Measurements from ENCODE around the gene CFLAR.
"Not testable (repeated sequence)": the region's sequence is repeated elsewhere in the genome, so short reads cannot be mapped to it uniquely, and the experiment has no call there.

Gene CFLAR

GRCh38 chr2:201149821-201150165 lies 33.8 kb downstream of the CFLAR start:
- not testable (repeated sequence) for DNase-seq

- DNase-seq = no peak
Observed at GRCh38 chr2:201150454-201151020, 34.6 kb downstream of the CFLAR start.

GRCh38 chr2:201151127-201151981 lies 35.4 kb downstream of the CFLAR start:
- DNase-seq = no peak

- no peak for DNase-seq
Observed at GRCh38 chr2:201152517-201152916, 36.6 kb downstream of the CFLAR start.

DNA sequence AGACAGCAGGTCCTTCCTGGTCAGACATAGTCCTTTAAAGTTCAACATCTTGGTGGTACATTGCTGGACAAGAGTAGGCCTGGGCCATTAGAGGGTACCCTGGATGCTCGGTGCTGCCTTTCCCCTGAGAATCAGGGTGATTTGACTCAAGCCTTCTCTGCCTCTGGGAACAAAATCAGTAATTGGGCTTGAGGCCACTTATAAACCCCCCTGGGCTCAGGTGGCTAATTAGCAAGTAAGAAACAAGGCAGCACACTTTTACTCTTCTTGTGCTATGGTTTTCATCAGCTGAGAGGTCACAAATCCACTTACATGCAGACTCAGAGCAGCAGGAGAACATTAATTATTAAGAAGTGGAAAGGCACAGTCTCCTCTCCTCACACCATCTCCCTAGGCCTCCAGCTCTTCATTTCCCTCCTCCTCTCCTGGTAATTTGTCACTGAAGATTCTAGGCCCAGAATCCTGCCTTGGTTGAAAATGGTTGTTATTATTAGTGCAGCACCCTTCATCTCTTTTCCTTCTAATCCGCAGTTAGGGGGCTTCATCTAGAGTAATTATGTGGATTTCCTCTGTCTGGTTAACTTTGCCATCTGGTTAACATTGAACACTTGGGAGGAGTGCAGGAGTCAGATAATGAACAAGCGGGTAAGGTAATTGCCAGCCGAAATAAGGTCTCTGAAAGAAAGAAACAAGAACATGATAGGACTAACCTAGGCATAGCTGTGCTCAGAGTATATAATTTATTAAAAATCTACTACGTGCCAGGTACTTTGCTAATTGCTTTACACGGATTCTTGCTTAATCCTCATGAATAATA lies 37.2 kb downstream of the CFLAR start:
- no peak for DNase-seq

DNA sequence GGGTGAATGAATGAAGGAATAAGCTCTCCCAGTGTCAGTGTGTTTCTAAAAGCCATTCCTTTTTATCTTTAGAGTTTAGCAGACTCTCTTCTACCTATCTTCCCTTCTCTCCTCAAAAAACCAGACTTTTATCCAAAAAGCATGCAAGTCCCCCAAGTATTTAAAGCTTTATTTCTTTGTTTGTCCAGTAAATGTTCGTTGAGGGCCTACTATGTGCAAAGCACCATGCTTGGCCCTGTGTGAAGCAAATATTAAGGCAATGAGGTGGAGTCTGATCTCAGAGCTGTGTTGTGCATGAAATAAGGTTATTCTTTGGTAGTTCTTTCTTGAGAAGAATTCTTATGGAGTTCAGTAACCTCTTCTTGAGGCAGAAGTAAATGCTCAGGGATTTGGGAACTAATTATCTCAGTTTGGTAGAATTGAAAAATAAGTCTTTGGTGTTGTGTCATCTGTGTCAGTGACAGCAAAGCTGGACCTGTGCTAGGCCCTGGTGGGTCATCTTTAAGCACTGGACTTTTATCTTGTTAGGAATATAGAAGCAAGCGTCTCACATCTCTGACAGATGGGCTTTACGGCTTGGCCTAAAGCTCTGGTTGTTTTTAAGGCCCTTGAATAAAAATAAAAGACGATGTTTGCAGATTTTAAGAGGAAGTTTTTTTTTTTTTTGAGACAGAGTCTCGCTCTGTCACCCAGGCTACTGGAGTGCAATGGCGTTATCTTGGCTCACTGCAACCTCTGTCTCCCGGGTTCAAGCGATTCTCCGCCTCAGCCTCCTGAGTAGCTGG lies 38.8 kb downstream of the CFLAR start:
- no peak for DNase-seq

DNA sequence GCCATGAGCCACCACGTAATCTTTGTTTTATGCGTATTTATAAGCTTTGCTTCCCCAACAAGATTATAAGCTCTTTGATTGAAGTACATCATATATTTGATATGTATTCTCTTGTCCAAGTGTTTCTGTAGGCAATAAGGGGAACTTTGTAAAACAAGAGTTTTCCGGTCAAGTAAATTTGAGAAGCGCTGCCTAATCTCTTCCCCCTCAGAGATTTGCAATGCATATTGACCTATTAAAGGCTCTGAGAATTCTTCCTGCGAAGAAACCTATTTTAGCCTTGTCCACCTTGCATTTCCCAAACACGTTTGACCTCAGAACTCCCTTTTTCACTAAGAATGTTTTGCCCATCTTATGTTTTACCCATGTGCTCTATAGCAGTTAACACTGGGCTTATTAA lies 40.1 kb downstream of the CFLAR start:
- no peak for DNase-seq

- DNase-seq = no peak
Observed at GRCh38 chr2:201156640-201157039, 40.7 kb downstream of the CFLAR start.

DNA sequence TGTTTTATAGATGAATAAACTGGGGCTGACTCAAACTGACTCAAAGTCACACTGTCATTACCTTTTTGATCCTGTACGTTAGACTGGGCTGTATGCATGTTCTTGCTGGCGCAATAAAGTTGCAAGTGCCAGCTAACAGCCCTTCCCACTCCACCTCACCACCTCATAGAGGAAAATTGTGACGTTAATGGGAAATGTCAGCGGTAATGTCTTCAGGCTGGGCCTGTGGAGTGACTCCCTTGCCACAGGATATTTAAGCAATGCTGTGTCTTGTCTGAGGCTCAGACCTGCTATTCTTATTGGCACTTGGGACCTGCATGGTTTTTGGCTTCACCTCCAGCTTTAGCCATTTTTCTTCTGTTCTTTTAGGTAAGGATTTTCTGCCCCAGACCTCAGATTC lies 41.7 kb downstream of the CFLAR start:
- no peak for DNase-seq

- no peak for DNase-seq
Observed at GRCh38 chr2:201158111-201158929, 42.4 kb downstream of the CFLAR start.

- no peak for DNase-seq
Observed at GRCh38 chr2:201164166-201164565, 48.2 kb downstream of the CFLAR start.

DNA sequence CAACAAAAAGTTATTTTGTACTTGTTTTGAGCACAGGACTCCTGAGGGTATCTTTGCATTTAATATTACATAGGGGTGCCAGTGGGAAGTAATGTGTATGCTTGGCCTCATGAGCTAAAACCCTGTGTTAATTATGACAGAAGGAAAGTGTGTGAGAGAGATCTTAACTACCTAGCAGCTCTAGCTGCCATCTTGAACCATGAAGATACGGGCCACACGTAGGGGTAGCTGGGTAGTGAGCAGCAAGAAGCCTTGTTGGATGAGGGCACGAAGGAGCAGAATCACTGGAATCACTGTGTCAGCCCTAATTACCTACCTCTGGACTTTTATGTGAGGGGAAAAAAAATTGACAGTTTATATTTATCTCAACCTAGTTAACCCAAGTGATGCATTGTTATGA lies 51.6 kb downstream of the CFLAR start:
- no peak for DNase-seq

DNA sequence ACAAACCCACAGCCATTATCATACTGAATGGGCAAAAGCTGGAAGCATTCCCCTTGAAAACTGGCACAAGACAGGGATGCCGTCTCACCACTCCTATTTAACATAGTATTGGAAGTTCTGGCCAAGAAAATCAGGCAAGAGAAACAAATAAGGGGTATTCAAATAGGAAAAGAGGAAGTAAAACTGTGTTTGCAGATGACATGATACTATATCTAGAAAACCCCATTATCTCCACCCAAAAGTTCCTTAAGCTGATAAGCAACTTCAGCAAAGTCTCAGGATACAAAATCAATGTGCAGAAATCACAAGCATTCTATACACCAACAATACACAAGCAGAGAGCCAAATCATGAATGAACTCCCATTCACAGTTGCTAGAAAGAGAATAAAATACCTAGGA lies 52.5 kb downstream of the CFLAR start:
- not testable (repeated sequence) for DNase-seq

DNA sequence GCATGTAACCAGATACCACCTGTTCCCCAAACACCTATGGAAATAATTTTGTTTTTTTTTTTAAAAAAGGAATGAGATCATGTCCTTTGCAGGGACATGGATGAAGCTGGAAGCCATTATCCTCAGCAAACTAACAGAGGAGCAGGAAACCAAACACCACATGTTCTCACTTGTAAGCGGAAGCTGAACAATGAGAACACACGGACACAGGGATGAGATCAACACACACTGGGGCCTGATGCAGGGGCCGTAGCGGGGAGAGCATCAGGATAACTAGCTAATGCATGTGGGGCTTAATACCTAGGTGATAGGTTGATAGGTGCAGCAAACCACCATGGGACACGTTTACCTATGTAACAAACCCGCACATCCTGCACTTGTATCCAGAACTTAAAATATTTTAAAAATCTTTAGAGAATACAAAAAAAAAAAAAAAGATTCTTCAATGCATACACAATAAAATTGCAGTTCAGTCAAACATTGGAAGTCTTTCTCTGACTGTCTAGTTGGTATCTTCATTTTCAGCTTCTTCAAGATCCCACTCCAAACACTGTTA lies 55.4 kb downstream of the CFLAR start:
- no peak for DNase-seq

GRCh38 chr2:201172279-201172678 lies 56.3 kb downstream of the CFLAR start:
- no peak for DNase-seq

DNA sequence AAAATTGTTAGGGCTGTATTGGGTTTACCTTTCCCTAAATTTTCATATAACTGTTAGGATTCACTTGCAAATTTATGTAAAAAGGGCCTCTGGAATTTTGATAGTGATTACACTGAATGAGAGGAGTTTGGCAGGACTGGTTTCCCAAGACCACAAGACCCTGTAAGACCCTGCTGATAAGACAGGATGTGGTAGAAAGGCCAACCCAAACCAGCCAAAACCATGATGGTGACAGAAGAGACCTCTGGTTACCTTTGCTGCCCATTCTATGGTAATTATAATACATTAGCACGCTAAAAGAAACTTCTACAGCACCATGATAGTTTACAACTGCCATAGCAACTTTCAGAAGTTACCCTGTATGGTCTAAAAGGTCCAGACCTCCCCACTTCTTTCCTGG lies 58.7 kb downstream of the CFLAR start:
- DNase-seq = no peak

GRCh38 chr2:201176081-201176481 lies 60.1 kb downstream of the CFLAR start:
- DNase-seq = no peak

DNA sequence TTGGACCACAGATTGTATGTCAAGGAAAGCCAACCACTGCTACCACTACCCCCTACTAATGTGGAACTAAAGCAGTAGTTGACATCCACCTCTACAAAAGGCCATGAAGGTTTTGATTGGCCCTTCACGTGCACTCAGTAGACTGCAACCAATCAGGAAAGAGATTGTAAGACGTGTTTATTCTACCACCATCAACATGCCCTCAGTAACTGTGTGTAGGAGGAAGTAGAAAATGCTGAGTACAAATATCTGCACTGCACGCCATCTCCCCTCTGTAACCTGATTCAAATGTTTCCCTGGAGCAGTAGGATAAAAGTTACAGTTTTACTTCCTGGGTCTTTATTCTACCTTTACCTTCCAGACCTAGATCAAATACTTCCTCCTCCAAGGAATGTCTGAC lies 64.0 kb downstream of the CFLAR start:
- no peak for DNase-seq

DNA sequence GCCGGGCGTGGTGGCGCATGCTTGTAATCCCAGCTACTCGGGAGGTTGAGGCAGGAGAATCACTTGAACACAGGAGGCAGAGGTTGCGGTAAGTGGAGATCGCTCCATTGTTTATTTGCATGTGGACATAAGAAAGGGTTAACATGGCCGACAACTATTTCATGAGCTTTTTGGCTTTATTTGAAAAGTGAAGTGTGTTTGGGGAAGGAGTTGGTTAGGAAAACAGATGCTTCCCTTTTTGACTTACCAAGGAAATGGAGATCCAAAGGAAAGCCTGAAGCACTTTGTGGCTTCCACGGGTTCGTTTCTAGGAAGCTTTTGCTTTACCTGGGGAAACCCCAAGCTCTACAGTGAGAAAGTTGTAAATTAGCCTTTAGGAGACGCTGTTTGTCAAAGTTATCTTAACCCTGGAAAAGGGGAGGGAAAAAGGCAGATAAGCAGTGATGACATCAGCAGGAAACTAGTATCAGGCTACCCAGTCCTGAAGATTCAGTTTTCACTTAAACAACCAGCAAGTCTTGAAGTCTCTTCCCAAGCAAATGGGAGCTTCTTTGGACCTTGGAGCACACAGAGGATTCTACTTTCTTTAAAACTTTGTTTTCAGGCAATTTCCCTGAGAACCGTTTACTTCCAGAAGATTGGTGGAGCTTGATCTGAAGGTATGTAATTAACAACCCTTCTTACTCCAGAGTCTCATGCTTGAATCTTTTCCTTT lies 66.8 kb downstream of the CFLAR start, which contains the start of gene CASP10:
Gene CASP10, plus strand, starts transcription at position 492 of the 715 bp plus-strand sequence. CDS start 2,637 bp downstream, outside the sequence.
- no peak for DNase-seq

- no peak for DNase-seq
Observed at GRCh38 chr2:201183365-201183727, 67.4 kb downstream of the CFLAR start.

GRCh38 chr2:201183835-201184234 lies 67.9 kb downstream of the CFLAR start:
- DNase-seq = not testable (repeated sequence)
